ENCODE data around the gene EGFLAM. TPM values are rescaled to one million over a fixed set of nuclear protein-coding genes. Genes with fewer than 3 reads are reported as not detected.
A peak's percentile ranks its signal among the peaks of the same experiment; 100 is the strongest.

EGFLAM gene
- total and polyA plus RNA-seq, 2 experiments from 2014 or later = 0.24 to 1.9 TPM

GRCh38 chr5:38257308-38258041 is 884 bp upstream of the EGFLAM start:
- H3K27me3 ChIP-seq (ENCODE audit: insufficient read depth) = peaks cover 85% of the 10 kb centered on the region
- no peak for TF ChIP-seq POLR2AphosphoS5 (IDR thresholded peaks at IDR 0.05; ENCODE audit: low read depth)
- peak; percentile 46 for DNase-seq (ENCODE audit: low spot score)

GRCh38 chr5:38258042-38258318 is 379 bp upstream of the EGFLAM start:
- H3K27me3 Mint-ChIP-seq (ENCODE audit: insufficient read depth, low read depth, poor library complexity) = peaks cover 49% of the 10 kb centered on the region
- Histone ChIP-seq H3K4me2 (peak overlapping the region; percentile 95), H2AFZ (peak overlapping the region; percentile 99), H3K9me2 (ENCODE audit: insufficient read depth) (no peaks in the 10 kb centered on the region), H3F3A (replicated peaks; ENCODE audit: low read depth) (peaks cover 4% of the 10 kb centered on the region; the same call in 1 of the 2 replicates), H3K27me3 (ENCODE audit: insufficient read depth) (peaks cover 90% of the 10 kb centered on the region), H3K36me3 (ENCODE audit: insufficient read depth) (no peaks in the 10 kb centered on the region), H3K27ac (ENCODE audit: low read depth) (no peak overlapping the region), H3K79me2 (replicated peaks; ENCODE audit: insufficient read depth) (no peaks in the 10 kb centered on the region), H4K20me1 (replicated peaks; ENCODE audit: insufficient read depth) (0 out of 2 replicates have a peak, but pooled peaks cover 4% of the 10 kb centered on the region), H3K4me1 (ENCODE audit: insufficient read depth) (peaks cover 13% of the 10 kb centered on the region), H3K4me3 (peak overlapping the region; percentile 91)
- DNase-seq (ENCODE audit: low spot score) (no peak), ATAC-seq (peak; percentile 35)
- peak overlapping the region; percentile 79 for H3K4me3 Mint-ChIP-seq
- TF ChIP-seq CTCF (conservative IDR thresholded peaks at IDR 0.05; ENCODE audit: low read depth in 2 of 2) (no peak), EZH2 (IDR thresholded peaks at IDR 0.05; ENCODE audit: low read depth, unreplicated experiment) (peak; percentile 31)
- H3K27ac Mint-ChIP-seq = no peak overlapping the region
- peaks cover 18% of the 10 kb centered on the region for H3K4me1 Mint-ChIP-seq
- 0 out of 3 replicates have a peak, but pooled peaks cover 3% of the 10 kb centered on the region for H3K9me3 Mint-ChIP-seq
- no peaks in the 10 kb centered on the region for H3K36me3 Mint-ChIP-seq (ENCODE audit: low read depth)

More at GRCh38 chr5:38257308-38258041, 884 bp upstream of the EGFLAM start:
- H2AFZ ChIP-seq = peak overlapping the region; percentile 99
- peaks cover 13% of the 10 kb centered on the region for H3K4me1 ChIP-seq (ENCODE audit: insufficient read depth)
- no peaks in the 10 kb centered on the region for H3K9me2 ChIP-seq (ENCODE audit: insufficient read depth)
- Mint-ChIP-seq H3K9me3 (0 out of 3 replicates have a peak, but pooled peaks cover 5% of the 10 kb centered on the region), H3K36me3 (ENCODE audit: low read depth) (no peaks in the 10 kb centered on the region), H3K27ac (no peak overlapping the region), H3K4me1 (peaks cover 18% of the 10 kb centered on the region), H3K4me3 (peak overlapping the region; percentile 79), H3K27me3 (ENCODE audit: insufficient read depth, low read depth, poor library complexity) (peaks cover 49% of the 10 kb centered on the region)
- no peaks in the 10 kb centered on the region for H3K79me2 ChIP-seq (replicated peaks; ENCODE audit: insufficient read depth)
- peak; percentile 58 for ATAC-seq
- H4K20me1 ChIP-seq (replicated peaks; ENCODE audit: insufficient read depth) = 0 out of 2 replicates have a peak, but pooled peaks cover 4% of the 10 kb centered on the region
- H3K4me2 ChIP-seq = peak overlapping the region; percentile 95
- peaks cover 4% of the 10 kb centered on the region; the same call in 1 of the 2 replicates for H3F3A ChIP-seq (replicated peaks; ENCODE audit: low read depth)
- no peaks in the 10 kb centered on the region for H3K36me3 ChIP-seq (ENCODE audit: insufficient read depth)
- H3K4me3 ChIP-seq = peak overlapping the region; percentile 91
- H3K27ac ChIP-seq (ENCODE audit: low read depth) = no peak overlapping the region

GRCh38 chr5:38259062-38259808 is 876 bp downstream of the EGFLAM start:
- DNase-seq (ENCODE audit: low spot score) (no peak), ATAC-seq (peak; percentile 6)
- Mint-ChIP-seq H3K27me3 (ENCODE audit: insufficient read depth, low read depth, poor library complexity) (peaks cover 49% of the 10 kb centered on the region), H3K9me3 (no peaks in the 10 kb centered on the region), H3K4me1 (peaks cover 18% of the 10 kb centered on the region), H3K4me3 (peak overlapping the region; percentile 79), H3K36me3 (ENCODE audit: low read depth) (no peaks in the 10 kb centered on the region), H3K27ac (no peak overlapping the region)
- Histone ChIP-seq H3K4me1 (ENCODE audit: insufficient read depth) (peaks cover 13% of the 10 kb centered on the region), H3K9me2 (ENCODE audit: insufficient read depth) (no peaks in the 10 kb centered on the region), H3K36me3 (ENCODE audit: insufficient read depth) (no peaks in the 10 kb centered on the region), H3K27me3 (ENCODE audit: insufficient read depth) (peaks cover 94% of the 10 kb centered on the region), H3K4me3 (peak overlapping the region; percentile 91), H3F3A (replicated peaks; ENCODE audit: low read depth) (peaks cover 4% of the 10 kb centered on the region; the same call in 1 of the 2 replicates), H3K4me2 (peak overlapping the region; percentile 95), H3K27ac (ENCODE audit: low read depth) (no peak overlapping the region), H2AFZ (peak overlapping the region; percentile 99), H3K79me2 (replicated peaks; ENCODE audit: insufficient read depth) (no peaks in the 10 kb centered on the region), H4K20me1 (replicated peaks; ENCODE audit: insufficient read depth) (0 out of 2 replicates have a peak, but pooled peaks cover 4% of the 10 kb centered on the region)
- TF ChIP-seq ETS1 (IDR thresholded peaks at IDR 0.05) (no peak), EZH2 (IDR thresholded peaks at IDR 0.05; ENCODE audit: low read depth, unreplicated experiment) (peak; percentile 61), ZNF331 (CRISPR knock-in tag; IDR thresholded peaks at IDR 0.05; ENCODE audit: low read depth) (no peak), NANOG (IDR thresholded peaks at IDR 0.05; ENCODE audit: borderline replicate concordance) (no peak)

Data from GM23338 (cell line).